HG02759 (cell line): ENCODE data around the gene CYP4F12.
"Not testable (repeated sequence)": the region's sequence is repeated elsewhere in the genome, so short reads cannot be mapped to it uniquely, and the experiment has no call there.

Source experiments
- ATAC-seq: cut with Tn5 transposase; IDR thresholded peaks from one replicate; pipeline ENCODE4 v1.9.1; 2021; ENCODE audit warnings: mild to moderate bottlenecking, moderate library complexity; ENCODE audit not compliant: unreplicated experiment

The CYP4F12 gene

GRCh38 chr19:15649526-15649925, 23.4 kb upstream of the CYP4F12 start:
- no peak for ATAC-seq

GRCh38 chr19:15650123-15650522, 22.8 kb upstream of the CYP4F12 start:
- ATAC-seq: not testable (repeated sequence)

GRCh38 chr19:15651791-15652190, 21.1 kb upstream of the CYP4F12 start:
- ATAC-seq: no peak

- ATAC-seq: no peak
Observed at GRCh38 chr19:15652559-15653278, 20.2 kb upstream of the CYP4F12 start.

GRCh38 chr19:15656467-15656866, 16.4 kb upstream of the CYP4F12 start:
- ATAC-seq: no peak

GRCh38 chr19:15663247-15663646, 9.6 kb upstream of the CYP4F12 start:
- no peak for ATAC-seq

- no peak for ATAC-seq
Observed at GRCh38 chr19:15666186-15666585, 6.7 kb upstream of the CYP4F12 start.

- ATAC-seq: no peak
Observed at GRCh38 chr19:15666883-15667282, 6.0 kb upstream of the CYP4F12 start.

- ATAC-seq: no peak
Observed at GRCh38 chr19:15669440-15669839, 3.4 kb upstream of the CYP4F12 start.

GRCh38 chr19:15669891-15670290, 3.0 kb upstream of the CYP4F12 start:
- no peak for ATAC-seq

- ATAC-seq: no peak
Observed at GRCh38 chr19:15671237-15671821, 1.6 kb upstream of the CYP4F12 start.

- no peak for ATAC-seq
Observed at GRCh38 chr19:15671891-15672579, 852 bp upstream of the CYP4F12 start.

- ATAC-seq: no peak
Observed at GRCh38 chr19:15673176-15673654, 328 bp downstream of the CYP4F12 start.

- no peak for ATAC-seq
Observed at GRCh38 chr19:15675560-15675959, 2.7 kb downstream of the CYP4F12 start.

- ATAC-seq: no peak
Observed at GRCh38 chr19:15679089-15679488, 6.2 kb downstream of the CYP4F12 start.

- not testable (repeated sequence) for ATAC-seq
Observed at GRCh38 chr19:15679865-15680264, 7.0 kb downstream of the CYP4F12 start.

- ATAC-seq: no peak
Observed at GRCh38 chr19:15680478-15681322, 7.8 kb downstream of the CYP4F12 start.

GRCh38 chr19:15683411-15683810, 10.5 kb downstream of the CYP4F12 start:
- no peak for ATAC-seq

- no peak for ATAC-seq
Observed at GRCh38 chr19:15684828-15685227, 11.9 kb downstream of the CYP4F12 start.

- ATAC-seq: no peak
Observed at GRCh38 chr19:15696654-15697194, 23.8 kb downstream of the CYP4F12 start.
